WTC11 (cell line): ENCODE data around the gene TUB. TPM values are rescaled to one million over a fixed set of nuclear protein-coding genes. Genes with fewer than 3 reads are reported as not detected.
A peak's percentile ranks its signal among the peaks of the same experiment; 100 is the strongest.

Source experiments
- ATAC-seq: fragments of 200-7000 bp; cut with Tn5 transposase; 2 replicates; pipeline ENCODE4 v1.10.0; 2021; ENCODE audit warnings: mild to moderate bottlenecking, moderate library complexity
- CTCF ChIA-PET: fragments of 300-600 bp; sonication (Branson Sonifier 250); formaldehyde crosslinking; loops from one replicate; lab custom pipeline; 2021; ENCODE audit warnings: antibody characterized with exemption; lab: Charles Lee
- POLR2A ChIA-PET: fragments of 350-600 bp; sonication (Branson Sonifier 250); formaldehyde crosslinking; loops from one replicate; lab custom pipeline; 2021; ENCODE audit warnings: antibody characterized with exemption; lab: Charles Lee
- DNase-seq: peaks from one replicate; pipeline ENCODE4 v3.0.0; 2021; ENCODE audit warnings: low spot score
- H3K27ac Mint-ChIP-seq: 2 replicates; pipeline ENCODE4 v1.8.0; 2021; ENCODE audit warnings: mixed read lengths
- H3K27me3 Mint-ChIP-seq: 2 replicates; pipeline ENCODE4 v1.8.0; 2021; ENCODE audit warnings: low read depth, mild to moderate bottlenecking, moderate library complexity, mixed read lengths
- H3K36me3 Mint-ChIP-seq: 2 replicates; pipeline ENCODE4 v1.8.0; 2021; ENCODE audit warnings: mixed read lengths
- H3K4me1 Mint-ChIP-seq: 2 replicates; pipeline ENCODE4 v1.8.0; 2022; ENCODE audit warnings: mixed read lengths
- H3K4me3 Mint-ChIP-seq: 2 replicates; pipeline ENCODE4 v1.8.0; 2021; ENCODE audit warnings: mild to moderate bottlenecking, moderate library complexity, mixed read lengths
- H3K9me3 Mint-ChIP-seq: 2 replicates; pipeline ENCODE4 v1.8.0; 2021; ENCODE audit warnings: mixed read lengths
- CDX4 ChIP-seq: fragments of 250-450 bp; sonication (Bioruptor Pico); IDR thresholded peaks from 2 replicates; pipeline ENCODE4 v1.9.0; 2021; ENCODE audit warnings: moderate library complexity, mild to moderate bottlenecking, inconsistent platforms, borderline replicate concordance
- JAZF1 ChIP-seq: fragments of 250-450 bp; sonication (Bioruptor Pico); IDR thresholded peaks from 2 replicates; pipeline ENCODE4 v1.9.0; 2021; ENCODE audit warnings: moderate library complexity, mild to moderate bottlenecking, inconsistent platforms
- MYBL2 ChIP-seq: sonication (generic); formaldehyde crosslinking; IDR thresholded peaks from 2 replicates; pipeline ENCODE4 v1.8.1; 2023; ENCODE audit warnings: mild to moderate bottlenecking, moderate library complexity, missing genetic modification reagents
- NR3C1 ChIP-seq: sonication (generic); formaldehyde crosslinking; conservative IDR thresholded peaks from 2 replicates; pipeline ENCODE4 v1.8.1; 2023; ENCODE audit warnings: low read depth, mild to moderate bottlenecking, missing genetic modification reagents
- PRDM15 ChIP-seq: sonication (generic); formaldehyde crosslinking; IDR thresholded peaks from 2 replicates; pipeline ENCODE4 v1.8.0; 2022; ENCODE audit warnings: missing genetic modification reagents
- SP1 ChIP-seq: sonication (generic); formaldehyde crosslinking; conservative IDR thresholded peaks from 2 replicates; pipeline ENCODE4 v1.8.1; 2022; ENCODE audit warnings: missing genetic modification reagents
- ZNF423 ChIP-seq: fragments of 250-450 bp; sonication (Bioruptor Pico); IDR thresholded peaks from 2 replicates; pipeline ENCODE4 v2.1.2; 2022; ENCODE audit warnings: mild to moderate bottlenecking, moderate library complexity
- ZSCAN18 ChIP-seq: fragments of 250-450 bp; sonication (Bioruptor Pico); IDR thresholded peaks from 2 replicates; pipeline ENCODE4 v2.1.2; 2022; ENCODE audit warnings: mild to moderate bottlenecking, moderate library complexity
- total RNA-seq: library from RNA; stranded (reverse); gene quantifications from 3 replicates; pipeline ENCODE4 v1.2.3, GENCODE V29; 2021
- TF ChIP-seq, protein P1 (sequence below): fragments of 250-450 bp; sonication (Bioruptor Pico); IDR thresholded peaks from 2 replicates; pipeline ENCODE4 v1.9.0; 2021; ENCODE audit warnings: mild to moderate bottlenecking
- TF ChIP-seq, protein P2 (sequence below): sonication (generic); formaldehyde crosslinking; IDR thresholded peaks from 2 replicates; pipeline ENCODE4 v1.8.1; 2023; ENCODE audit warnings: mild to moderate bottlenecking, missing genetic modification reagents, moderate library complexity
- TF ChIP-seq, protein P3 (sequence below): fragments of 200-600 bp; IDR thresholded peaks from 2 replicates; pipeline ENCODE4 v1.8.0; 2022; ENCODE audit warnings: antibody characterized with exemption
- TF ChIP-seq, protein P4 (sequence below): sonication (generic); formaldehyde crosslinking; IDR thresholded peaks from 2 replicates; pipeline ENCODE4 v1.8.0; 2022; ENCODE audit warnings: mild to moderate bottlenecking, missing genetic modification reagents
- TF ChIP-seq, protein P5 (sequence below): sonication (generic); formaldehyde crosslinking; IDR thresholded peaks from 2 replicates; pipeline ENCODE4 v1.8.1; 2023; ENCODE audit warnings: mild to moderate bottlenecking, missing genetic modification reagents, moderate library complexity
- TF ChIP-seq, protein P6 (sequence below): sonication (generic); formaldehyde crosslinking; IDR thresholded peaks from 2 replicates; pipeline ENCODE4 v1.8.0; 2022; ENCODE audit warnings: mild to moderate bottlenecking, missing genetic modification reagents

TUB gene
- total RNA-seq, 1 experiment from 2014 or later = 32.1 TPM

GRCh38 chr11:8079111-8079675, 1.8 kb upstream of the TUB start (continued):
- TF ChIP-seq ZSCAN18 (CRISPR knock-in tag) = no peak
- TF ChIP-seq PRDM15 (CRISPR knock-in tag) = no peak
- TF ChIP-seq SP1 (CRISPR knock-in tag) = no peak
- TF ChIP-seq, all 79 proteins: peak for 0

- Mint-ChIP-seq H3K4me1 (peaks cover 40% of the 10 kb centered on the region), H3K27me3 (peaks cover 43% of the 10 kb centered on the region), H3K27ac (no peak overlapping the region)
- no peak for ATAC-seq
- POLR2A ChIA-PET = no interaction called here
- TF ChIP-seq, protein P1, sequence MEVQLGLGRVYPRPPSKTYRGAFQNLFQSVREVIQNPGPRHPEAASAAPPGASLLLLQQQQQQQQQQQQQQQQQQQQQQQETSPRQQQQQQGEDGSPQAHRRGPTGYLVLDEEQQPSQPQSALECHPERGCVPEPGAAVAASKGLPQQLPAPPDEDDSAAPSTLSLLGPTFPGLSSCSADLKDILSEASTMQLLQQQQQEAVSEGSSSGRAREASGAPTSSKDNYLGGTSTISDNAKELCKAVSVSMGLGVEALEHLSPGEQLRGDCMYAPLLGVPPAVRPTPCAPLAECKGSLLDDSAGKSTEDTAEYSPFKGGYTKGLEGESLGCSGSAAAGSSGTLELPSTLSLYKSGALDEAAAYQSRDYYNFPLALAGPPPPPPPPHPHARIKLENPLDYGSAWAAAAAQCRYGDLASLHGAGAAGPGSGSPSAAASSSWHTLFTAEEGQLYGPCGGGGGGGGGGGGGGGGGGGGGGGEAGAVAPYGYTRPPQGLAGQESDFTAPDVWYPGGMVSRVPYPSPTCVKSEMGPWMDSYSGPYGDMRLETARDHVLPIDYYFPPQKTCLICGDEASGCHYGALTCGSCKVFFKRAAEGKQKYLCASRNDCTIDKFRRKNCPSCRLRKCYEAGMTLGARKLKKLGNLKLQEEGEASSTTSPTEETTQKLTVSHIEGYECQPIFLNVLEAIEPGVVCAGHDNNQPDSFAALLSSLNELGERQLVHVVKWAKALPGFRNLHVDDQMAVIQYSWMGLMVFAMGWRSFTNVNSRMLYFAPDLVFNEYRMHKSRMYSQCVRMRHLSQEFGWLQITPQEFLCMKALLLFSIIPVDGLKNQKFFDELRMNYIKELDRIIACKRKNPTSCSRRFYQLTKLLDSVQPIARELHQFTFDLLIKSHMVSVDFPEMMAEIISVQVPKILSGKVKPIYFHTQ (CRISPR knock-in tag) = no peak
- TF ChIP-seq, protein P2, sequence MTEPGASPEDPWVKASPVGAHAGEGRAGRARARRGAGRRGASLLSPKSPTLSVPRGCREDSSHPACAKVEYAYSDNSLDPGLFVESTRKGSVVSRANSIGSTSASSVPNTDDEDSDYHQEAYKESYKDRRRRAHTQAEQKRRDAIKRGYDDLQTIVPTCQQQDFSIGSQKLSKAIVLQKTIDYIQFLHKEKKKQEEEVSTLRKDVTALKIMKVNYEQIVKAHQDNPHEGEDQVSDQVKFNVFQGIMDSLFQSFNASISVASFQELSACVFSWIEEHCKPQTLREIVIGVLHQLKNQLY (CRISPR knock-in tag) = no peak
- no peak for TF ChIP-seq NR3C1 (CRISPR knock-in tag)
- TF ChIP-seq JAZF1 (CRISPR knock-in tag) = no peak
- TF ChIP-seq ZNF423 (CRISPR knock-in tag) = no peak
- TF ChIP-seq, all 79 proteins: peak for 0
- Mint-ChIP-seq H3K36me3 (no peaks in the 10 kb centered on the region), H3K9me3 (no peaks in the 10 kb centered on the region), H3K4me3 (peak overlapping the region; percentile 73)
- CTCF ChIA-PET = interaction anchor here (0.5 to 6.6 kb wide), 10 partner anchors 8 to 74 kb away, joined by 3 to 63 read pairs (median 8); no protein-coding TSS in a partner anchor
- DNase-seq = no peak
Measured at GRCh38 chr11:8080069-8080670, 841 bp upstream of the TUB start.

- peaks cover 42% of the 10 kb centered on the region for H3K27me3 Mint-ChIP-seq
- H3K36me3 Mint-ChIP-seq = no peaks in the 10 kb centered on the region
- DNase-seq = no peak
- POLR2A ChIA-PET = interaction anchor here (0.7 kb wide), 1 partner anchor 9 kb away, joined by 3 read pairs; no protein-coding TSS in a partner anchor
- no peak overlapping the region for H3K27ac Mint-ChIP-seq
- ATAC-seq = no peak
- CTCF ChIA-PET = interaction anchor here (0.6 to 6.6 kb wide), 16 partner anchors 10 to 784 kb away, joined by 3 to 63 read pairs (median 6); partner anchors contain the start of genes EIF3F, LMO1 and RIC3
- H3K4me3 Mint-ChIP-seq = peak overlapping the region; percentile 79
- no peak for TF ChIP-seq CDX4 (CRISPR knock-in tag)
- TF ChIP-seq, protein P3, sequence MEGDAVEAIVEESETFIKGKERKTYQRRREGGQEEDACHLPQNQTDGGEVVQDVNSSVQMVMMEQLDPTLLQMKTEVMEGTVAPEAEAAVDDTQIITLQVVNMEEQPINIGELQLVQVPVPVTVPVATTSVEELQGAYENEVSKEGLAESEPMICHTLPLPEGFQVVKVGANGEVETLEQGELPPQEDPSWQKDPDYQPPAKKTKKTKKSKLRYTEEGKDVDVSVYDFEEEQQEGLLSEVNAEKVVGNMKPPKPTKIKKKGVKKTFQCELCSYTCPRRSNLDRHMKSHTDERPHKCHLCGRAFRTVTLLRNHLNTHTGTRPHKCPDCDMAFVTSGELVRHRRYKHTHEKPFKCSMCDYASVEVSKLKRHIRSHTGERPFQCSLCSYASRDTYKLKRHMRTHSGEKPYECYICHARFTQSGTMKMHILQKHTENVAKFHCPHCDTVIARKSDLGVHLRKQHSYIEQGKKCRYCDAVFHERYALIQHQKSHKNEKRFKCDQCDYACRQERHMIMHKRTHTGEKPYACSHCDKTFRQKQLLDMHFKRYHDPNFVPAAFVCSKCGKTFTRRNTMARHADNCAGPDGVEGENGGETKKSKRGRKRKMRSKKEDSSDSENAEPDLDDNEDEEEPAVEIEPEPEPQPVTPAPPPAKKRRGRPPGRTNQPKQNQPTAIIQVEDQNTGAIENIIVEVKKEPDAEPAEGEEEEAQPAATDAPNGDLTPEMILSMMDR = no peak
- TF ChIP-seq, protein P4, sequence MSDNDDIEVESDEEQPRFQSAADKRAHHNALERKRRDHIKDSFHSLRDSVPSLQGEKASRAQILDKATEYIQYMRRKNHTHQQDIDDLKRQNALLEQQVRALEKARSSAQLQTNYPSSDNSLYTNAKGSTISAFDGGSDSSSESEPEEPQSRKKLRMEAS = peak; percentile 42; the same call in 1 of the 2 replicates
- TF ChIP-seq MYBL2 = no peak
- TF ChIP-seq, protein P5, sequence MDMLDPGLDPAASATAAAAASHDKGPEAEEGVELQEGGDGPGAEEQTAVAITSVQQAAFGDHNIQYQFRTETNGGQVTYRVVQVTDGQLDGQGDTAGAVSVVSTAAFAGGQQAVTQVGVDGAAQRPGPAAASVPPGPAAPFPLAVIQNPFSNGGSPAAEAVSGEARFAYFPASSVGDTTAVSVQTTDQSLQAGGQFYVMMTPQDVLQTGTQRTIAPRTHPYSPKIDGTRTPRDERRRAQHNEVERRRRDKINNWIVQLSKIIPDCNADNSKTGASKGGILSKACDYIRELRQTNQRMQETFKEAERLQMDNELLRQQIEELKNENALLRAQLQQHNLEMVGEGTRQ (CRISPR knock-in tag) = peak; percentile 51
- TF ChIP-seq, protein P6, sequence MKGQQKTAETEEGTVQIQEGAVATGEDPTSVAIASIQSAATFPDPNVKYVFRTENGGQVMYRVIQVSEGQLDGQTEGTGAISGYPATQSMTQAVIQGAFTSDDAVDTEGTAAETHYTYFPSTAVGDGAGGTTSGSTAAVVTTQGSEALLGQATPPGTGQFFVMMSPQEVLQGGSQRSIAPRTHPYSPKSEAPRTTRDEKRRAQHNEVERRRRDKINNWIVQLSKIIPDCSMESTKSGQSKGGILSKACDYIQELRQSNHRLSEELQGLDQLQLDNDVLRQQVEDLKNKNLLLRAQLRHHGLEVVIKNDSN = peak; percentile 64; the same call in 1 of the 2 replicates
- H3K4me1 Mint-ChIP-seq = peaks cover 56% of the 10 kb centered on the region
- H3K9me3 Mint-ChIP-seq = no peaks in the 10 kb centered on the region
Measured at GRCh38 chr11:8081591-8082250, 710 bp downstream of the TUB start.
